ENCODE measurements around the gene SNRPD2.

Gene SNRPD2

GRCh38 chr19:45691516-45692186, at the start of gene SNRPD2:
TSS of gene SNRPD2 (minus strand) at chr19:45691953. CDS start at chr19:45691888, 65 bp downstream.
- TF ChIP-seq GLIS3 (CRISPR knock-in tag; IDR thresholded peaks at IDR 0.05) (no peak), PPARA (CRISPR knock-in tag; IDR thresholded peaks at IDR 0.05; ENCODE audit: borderline replicate concordance) (no peak), TSHZ2 (CRISPR knock-in tag; IDR thresholded peaks at IDR 0.05) (peak; percentile 36; the same call in 1 of the 2 replicates), ARNTL (CRISPR knock-in tag; IDR thresholded peaks at IDR 0.05; ENCODE audit: borderline replicate concordance, low read depth) (no peak), PATZ1 (CRISPR knock-in tag; IDR thresholded peaks at IDR 0.05; ENCODE audit: borderline replicate concordance) (0 out of 2 replicates have a peak, but pooled peaks have one; percentile 27)
- ATAC-seq, result peak; percentile 70

GRCh38 chr19:45739498-45740439, 48.0 kb upstream of the SNRPD2 start:
- no peak for TF ChIP-seq POU6F1 (CRISPR knock-in tag; IDR thresholded peaks at IDR 0.05; ENCODE audit: borderline replicate concordance, low read depth)
- TF ChIP-seq ZNF8 (CRISPR knock-in tag; IDR thresholded peaks at IDR 0.05), result no peak
- TF ChIP-seq ZFP3 (CRISPR knock-in tag; IDR thresholded peaks at IDR 0.05), result no peak
- TF ChIP-seq ZFP30 (CRISPR knock-in tag; IDR thresholded peaks at IDR 0.05), result no peak
- TF ChIP-seq ZNF70 (CRISPR knock-in tag; IDR thresholded peaks at IDR 0.05), result no peak
- no peak for TF ChIP-seq RARB (CRISPR knock-in tag; IDR thresholded peaks at IDR 0.05)
- no peak for TF ChIP-seq ZNF565 (CRISPR knock-in tag; conservative IDR thresholded peaks at IDR 0.05; ENCODE audit: low read depth)
- no peak for TF ChIP-seq PPARA (CRISPR knock-in tag; IDR thresholded peaks at IDR 0.05; ENCODE audit: borderline replicate concordance)
- no peak for TF ChIP-seq OSR1 (CRISPR knock-in tag; IDR thresholded peaks at IDR 0.05)
- TF ChIP-seq SNAI2 (CRISPR knock-in tag; IDR thresholded peaks at IDR 0.05), result no peak
- no peak for TF ChIP-seq GLIS3 (CRISPR knock-in tag; IDR thresholded peaks at IDR 0.05)
- TF ChIP-seq TCF4 (CRISPR knock-in tag; IDR thresholded peaks at IDR 0.05; ENCODE audit: borderline replicate concordance), result no peak
- TF ChIP-seq TOX (CRISPR knock-in tag; IDR thresholded peaks at IDR 0.05; ENCODE audit: borderline replicate concordance), result no peak
- TF ChIP-seq ZC3H10 (CRISPR knock-in tag; IDR thresholded peaks at IDR 0.05), result no peak
- 0 out of 3 replicates have a peak, but pooled peaks have one; percentile 22 for ATAC-seq

- no peak for TF ChIP-seq ISL1 (CRISPR knock-in tag; IDR thresholded peaks at IDR 0.05)
- no peak for TF ChIP-seq POU6F1 (CRISPR knock-in tag; IDR thresholded peaks at IDR 0.05; ENCODE audit: borderline replicate concordance, low read depth)
- no peak for TF ChIP-seq BACH2 (CRISPR knock-in tag; IDR thresholded peaks at IDR 0.05; ENCODE audit: borderline replicate concordance)
- no peak for TF ChIP-seq GLIS3 (CRISPR knock-in tag; IDR thresholded peaks at IDR 0.05)
- TF ChIP-seq CSDC2 (CRISPR knock-in tag; IDR thresholded peaks at IDR 0.05), result no peak
- TF ChIP-seq OSR1 (CRISPR knock-in tag; IDR thresholded peaks at IDR 0.05), result no peak
- no peak for TF ChIP-seq ARNTL (CRISPR knock-in tag; IDR thresholded peaks at IDR 0.05; ENCODE audit: borderline replicate concordance, low read depth)
- TF ChIP-seq CREB5 (CRISPR knock-in tag; IDR thresholded peaks at IDR 0.05; ENCODE audit: low read depth), result no peak
- no peak for TF ChIP-seq ZNF565 (CRISPR knock-in tag; conservative IDR thresholded peaks at IDR 0.05; ENCODE audit: low read depth)
- no peak for ATAC-seq
These were observed 41.5 kb upstream of the SNRPD2 start, which contains the start of gene MEIOSIN for GRCh38 chr19:45733160-45733810. TSS of gene MEIOSIN (plus strand) at chr19:45733439. CDS start at chr19:45735377, 1,938 bp downstream.
